GM12864 (cell line): Measurements from ENCODE around the gene FMO2.

ENCODE experiments used
- DNase-seq: peaks from one replicate; pipeline ENCODE4 v3.0.0-alpha.2; 2011; ENCODE audit warnings: low read depth
- H3K4me3 ChIP-seq: 2 replicates; pipeline ENCODE4 v1.5.1; 2011; ENCODE audit warnings: mild to moderate bottlenecking, low read depth, low read length, control low read depth
- CTCF ChIP-seq: IDR thresholded peaks from 2 replicates; pipeline ENCODE4 v1.5.1; 2011; ENCODE audit warnings: low read depth, mild to moderate bottlenecking, moderate library complexity, low read length, control low read depth, inconsistent platforms; ENCODE audit errors: missing control alignments

Gene FMO2

GRCh38 chr1:171254859-171255258 is 69.8 kb downstream of the FMO2 start:
- no peak overlapping the region for H3K4me3 ChIP-seq
- DNase-seq: no peak
- TF ChIP-seq CTCF: no peak

- TF ChIP-seq CTCF: no peak
- no peak overlapping the region for H3K4me3 ChIP-seq
- no peak for DNase-seq
Measured at GRCh38 chr1:171256940-171257606, 72.0 kb downstream of the FMO2 start.

GRCh38 chr1:171257607-171258076 is 72.5 kb downstream of the FMO2 start:
- no peak for DNase-seq
- no peak overlapping the region for H3K4me3 ChIP-seq
- no peak for TF ChIP-seq CTCF

- no peak overlapping the region for H3K4me3 ChIP-seq
- no peak for DNase-seq
- no peak for TF ChIP-seq CTCF
Measured at GRCh38 chr1:171258429-171258828, 73.3 kb downstream of the FMO2 start.

GRCh38 chr1:171258943-171259342 is 73.8 kb downstream of the FMO2 start:
- H3K4me3 ChIP-seq: no peak overlapping the region
- TF ChIP-seq CTCF: no peak
- DNase-seq: no peak
